Choroid plexus epithelial cell (primary cell): ENCODE data around the gene TCF7L2.

Experiments
- DNase-seq: peaks from one replicate; pipeline ENCODE4 v3.0.0-alpha.2; 2010; ENCODE audit warnings: low read depth
- H3K4me3 ChIP-seq: 2 replicates; pipeline ENCODE4 v1.5.1; 2011; ENCODE audit warnings: low read depth, mild to moderate bottlenecking, control low read depth, low read length, moderate library complexity
- CTCF ChIP-seq: conservative IDR thresholded peaks from 2 replicates; pipeline ENCODE4 v1.5.1; 2011; ENCODE audit warnings: low read depth, mild to moderate bottlenecking, control low read depth, inconsistent platforms, low read length, moderate library complexity

Gene TCF7L2

GRCh38 chr10:113020475-113020753, 70.4 kb downstream of the TCF7L2 start:
- DNase-seq = peak; percentile 13
- H3K4me3 ChIP-seq = no peak overlapping the region
- no peak for TF ChIP-seq CTCF

GRCh38 chr10:113020838-113021237, 70.8 kb downstream of the TCF7L2 start:
- no peak for TF ChIP-seq CTCF
- H3K4me3 ChIP-seq = no peak overlapping the region
- DNase-seq = no peak

GRCh38 chr10:113021268-113022040, 71.4 kb downstream of the TCF7L2 start:
- DNase-seq = no peak
- no peak for TF ChIP-seq CTCF
- no peak overlapping the region for H3K4me3 ChIP-seq

- H3K4me3 ChIP-seq = no peak overlapping the region
- DNase-seq = no peak
- no peak for TF ChIP-seq CTCF
These were observed 72.2 kb downstream of the TCF7L2 start for GRCh38 chr10:113022265-113022664.

GRCh38 chr10:113023017-113023416, 73.0 kb downstream of the TCF7L2 start:
- no peak for TF ChIP-seq CTCF
- no peak for DNase-seq
- H3K4me3 ChIP-seq = no peak overlapping the region

- no peak overlapping the region for H3K4me3 ChIP-seq
- TF ChIP-seq CTCF = no peak
- no peak for DNase-seq
These were observed 74.9 kb downstream of the TCF7L2 start for GRCh38 chr10:113024930-113025329.

- H3K4me3 ChIP-seq = no peak overlapping the region
- TF ChIP-seq CTCF = no peak
- DNase-seq = no peak
These were observed 75.4 kb downstream of the TCF7L2 start for GRCh38 chr10:113025487-113025886.
